Endothelial cell of umbilical vein (primary cell): ENCODE measurements around the gene USP33. TPM values are rescaled to one million over a fixed set of nuclear protein-coding genes. Genes with fewer than 3 reads are reported as not detected.

Source experiments
- BruUV-seq: library from RNA; stranded (reverse); fragments of 400-500 nt; replicated peaks from 2 replicates; lab custom pipeline; 2021; lab: Mats Ljungman, UMichigan
- CTCF ChIA-PET: fragments of 300-600, 350-600 bp; sonication (Branson Sonifier 250); formaldehyde crosslinking; loops from one replicate; lab custom pipeline; 2021; ENCODE audit warnings: antibody characterized with exemption, inconsistent platforms; lab: Charles Lee
- POLR2A ChIA-PET: fragments of 300-600, 350-600 bp; sonication (Branson Sonifier 250); formaldehyde crosslinking; loops from one replicate; lab custom pipeline; 2021; ENCODE audit warnings: antibody characterized with exemption, inconsistent platforms; lab: Charles Lee
- DNase-seq: peaks from one replicate; pipeline ENCODE4 v3.0.0-alpha.2; 2011; ENCODE audit warnings: low read depth, low spot score
- FAIRE-seq: peaks from 2 replicates; lab custom pipeline; 2011; peaks lifted over from hg19 to GRCh38; lab: Jason Lieb, UNC
- H2AFZ ChIP-seq: 2 replicates; pipeline ENCODE4 v1.6.0; 2012; ENCODE audit warnings: low read depth, low read length, control low read depth, inconsistent platforms
- H3K27ac ChIP-seq: 2 replicates; pipeline ENCODE4 v1.5.1; 2011; ENCODE audit warnings: low read depth, mild to moderate bottlenecking, control low read depth, low read length, moderate library complexity; ENCODE audit not compliant: insufficient read depth
- H3K27me3 ChIP-seq, 2 experiments: 2 replicates each; pipeline versions ENCODE4 v1.6.0 to v1.6.1; 2011; ENCODE audit warnings: low read length in 2 of 2, mixed read lengths in 1 of 2; ENCODE audit not compliant: control insufficient read depth in 2 of 2, insufficient read depth in 2 of 2
- H3K36me3 ChIP-seq, 2 experiments: 2 replicates in 1 of 2; 3 replicates in 1 of 2; pipeline ENCODE4 v1.5.1; 2011; ENCODE audit warnings: low read length in 2 of 2, mild to moderate bottlenecking in 1 of 2, moderate library complexity in 1 of 2; ENCODE audit not compliant: control insufficient read depth in 2 of 2, insufficient read depth in 2 of 2; ENCODE audit errors: extremely low read depth in 1 of 2
- H3K4me1 ChIP-seq: 3 replicates; pipeline ENCODE4 v1.5.1; 2011; ENCODE audit warnings: mild to moderate bottlenecking, low read length; ENCODE audit not compliant: control insufficient read depth, insufficient read depth; ENCODE audit errors: extremely low read depth
- H3K4me2 ChIP-seq: 2 replicates; pipeline ENCODE4 v1.6.1; 2011; ENCODE audit warnings: low read length, control low read depth, mixed read lengths; ENCODE audit not compliant: insufficient read depth
- H3K4me3 ChIP-seq, 3 experiments: fragments of 200-600 bp in 1 of 3; sonication (generic), shearing (Covaris generic) in 1 of 3; replicated peaks in 1 of 3; 2 replicates each; pipeline ENCODE4 v1.5.1; 2011 to 2016; ENCODE audit warnings: control low read depth in 3 of 3, low read length in 3 of 3, mild to moderate bottlenecking in 2 of 3, inconsistent platforms in 1 of 3, low read depth in 1 of 3, moderate library complexity in 1 of 3; ENCODE audit not compliant: insufficient read depth in 1 of 3
- H3K79me2 ChIP-seq: 2 replicates; pipeline ENCODE4 v1.6.0; 2012; ENCODE audit warnings: low read length, inconsistent platforms; ENCODE audit not compliant: control insufficient read depth, insufficient read depth
- H3K9ac ChIP-seq: replicated peaks from 2 replicates; pipeline ENCODE3; 2011; ENCODE audit warnings: low read length, control low read depth; ENCODE audit not compliant: insufficient read depth; ENCODE audit errors: extremely low read depth
- H3K9me1 ChIP-seq: replicated peaks from 3 replicates; pipeline ENCODE4 v1.6.0; 2011; ENCODE audit warnings: mild to moderate bottlenecking, low read length; ENCODE audit not compliant: control insufficient read depth, insufficient read depth; ENCODE audit errors: extremely low read depth
- H3K9me3 ChIP-seq: replicated peaks from 2 replicates; pipeline ENCODE4 v1.5.1; 2012; ENCODE audit warnings: low read length, inconsistent platforms; ENCODE audit not compliant: control insufficient read depth, insufficient read depth
- H4K20me1 ChIP-seq: replicated peaks from 2 replicates; pipeline ENCODE3; 2011; ENCODE audit warnings: mild to moderate bottlenecking, low read length; ENCODE audit not compliant: control insufficient read depth, insufficient read depth; ENCODE audit errors: extremely low read depth
- GATA2 ChIP-seq: IDR thresholded peaks from 2 replicates; pipeline ENCODE4 v1.7.0; 2011; ENCODE audit warnings: low read depth, mild to moderate bottlenecking, moderate library complexity, mixed read lengths, low read length; ENCODE audit not compliant: insufficient read length, insufficient read depth
- JUN ChIP-seq: IDR thresholded peaks from 2 replicates; pipeline ENCODE4 v1.6.1; 2011; ENCODE audit warnings: borderline replicate concordance, low read depth; ENCODE audit not compliant: insufficient read length, insufficient read depth
- MYC ChIP-seq: IDR thresholded peaks from one replicate; pipeline ENCODE4 v1.6.1; 2011; ENCODE audit warnings: mild to moderate bottlenecking, low read depth, low read length
- POLR2A ChIP-seq: IDR thresholded peaks from 2 replicates; pipeline ENCODE4 v1.6.1; 2012; ENCODE audit warnings: low read depth, mild to moderate bottlenecking, control low read depth, low read length
- POLR2AphosphoS5 ChIP-seq: IDR thresholded peaks from 2 replicates; pipeline ENCODE4 v1.6.1; 2012; ENCODE audit warnings: low read depth, mild to moderate bottlenecking, control low read depth, low read length, moderate library complexity; ENCODE audit not compliant: insufficient read depth
- dilution Hi-C: fragments of 300-500 bp; cut with MboI; formaldehyde crosslinking; loops from one replicate; pipeline ENCODE4 v1.15.0; 2019; ENCODE audit warnings: low sequenced_read_pairs; ENCODE audit not compliant: extremely low pct_ligation_motif_present
- intact Hi-C: fragments of 100-400 bp; cut with micrococcal nuclease; formaldehyde crosslinking; loops from one replicate; pipeline ENCODE4 v1.10.0; 2022
- polyA plus RNA-seq, 4 experiments: library from polyadenylated mRNA; depleted of rRNA in 3 of 4; stranded (reverse) in 3 of 4; unstranded in 1 of 4; fragments of >200 nt; gene quantifications; 2 replicates each; pipeline versions ENCODE4 v1.2.1 to v1.2.3, GENCODE V29; 2011 to 2012; ENCODE audit warnings: missing spikeins in 1 of 4
- total RNA-seq: library from RNA; stranded (reverse); gene quantifications from 2 replicates; pipeline ENCODE4 v1.2.3, GENCODE V29; 2021
- TF ChIP-seq, protein P1 (sequence below): IDR thresholded peaks from 2 replicates; pipeline ENCODE4 v1.6.1; 2011; ENCODE audit not compliant: insufficient read depth, insufficient read length
- TF ChIP-seq, protein P2 (sequence below), 2 donors: IDR thresholded peaks; 1 replicate in 1 of 2; 2 replicates in 1 of 2; pipeline ENCODE4 v1.5.1; 2011; ENCODE audit warnings: low read length in 2 of 2, mild to moderate bottlenecking in 2 of 2, moderate library complexity in 2 of 2, control low read depth in 1 of 2, inconsistent platforms in 1 of 2, low read depth in 1 of 2; ENCODE audit not compliant: insufficient read depth in 1 of 2; ENCODE audit errors: extremely low read depth in 1 of 2

Gene USP33
- total and polyA plus RNA-seq, 2 donors (not counting 3 experiments of a cell fraction or from before 2014, with no cell fraction given) = 22.5 to 46.4 TPM

DNA sequence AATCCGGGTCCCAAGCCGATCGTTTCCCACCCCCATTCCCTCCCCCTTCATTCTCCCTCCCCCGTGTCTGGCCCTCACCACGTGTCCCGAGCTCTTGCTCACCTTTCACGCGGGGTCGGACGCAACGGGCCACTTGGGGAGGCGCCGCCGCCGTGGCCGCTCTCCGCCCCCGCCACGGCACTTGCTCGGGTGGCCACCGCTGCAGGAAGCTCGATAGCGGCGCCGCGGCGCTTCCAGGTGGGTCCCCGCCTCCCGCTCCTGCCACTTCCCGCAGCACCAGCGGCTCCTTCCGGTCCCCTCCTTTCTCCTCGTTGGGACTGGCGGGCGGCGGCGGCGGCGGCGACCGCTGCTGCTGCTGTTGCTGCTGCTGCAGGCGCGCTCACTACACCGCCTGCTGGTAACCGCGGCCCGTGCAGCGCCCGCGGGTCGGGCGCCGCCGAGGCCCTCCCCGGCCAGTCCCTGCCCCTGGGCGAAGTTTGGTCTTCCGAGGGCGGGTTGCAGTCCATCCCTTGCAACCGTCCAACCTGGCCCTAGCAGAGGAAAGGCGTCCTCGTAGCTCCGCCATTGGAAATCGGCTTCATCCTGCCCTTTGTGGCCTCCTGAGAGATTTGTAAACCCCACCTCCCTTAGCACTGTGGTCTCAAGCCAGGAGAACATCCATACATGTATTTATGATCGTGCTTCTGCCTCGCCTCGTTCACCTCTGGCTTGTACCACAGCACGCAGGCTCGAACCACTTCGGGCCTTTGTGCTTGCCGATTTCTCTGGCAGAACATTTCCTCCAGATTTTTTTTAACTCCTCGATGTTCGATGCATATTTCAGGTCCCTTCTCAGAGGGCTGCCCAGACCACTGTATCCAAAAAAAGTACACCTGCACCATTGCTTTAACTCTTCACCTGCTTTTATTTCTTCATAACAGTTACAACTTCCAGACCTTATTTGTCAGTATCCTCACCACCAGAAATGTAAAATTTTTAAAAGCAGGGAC, 76.2 kb downstream of the USP33 start:
- Histone ChIP-seq H3K4me2 (peak overlapping the region; percentile 84), H2AFZ (peak overlapping the region; percentile 91), H3K9ac (peak overlapping the region; percentile 88), H3K79me2 (peaks cover 39% of the 10 kb centered on the region), H3K4me1 (peaks cover 23% of the 10 kb centered on the region), H3K9me3 (no peaks in the 10 kb centered on the region), H4K20me1 (peaks cover 3% of the 10 kb centered on the region), H3K4me3 (peak overlapping the region; percentile 42 to 73 (median 52)), H3K27ac (peak overlapping the region; percentile 69), H3K36me3 (no peaks in the 10 kb centered on the region), H3K27me3 (no peaks in the 10 kb centered on the region), H3K9me1 (no peaks in the 10 kb centered on the region)
- ChIA-PET POLR2A (interaction anchor here (0.6 to 1.4 kb wide), 5 partner anchors 10 to 599 kb away, joined by 3 to 8 read pairs (median 4); no protein-coding TSS in a partner anchor), CTCF (interaction anchor here (0.7 to 2.2 kb wide), 8 partner anchors 11 to 521 kb away, joined by 3 to 9 read pairs (median 5); no protein-coding TSS in a partner anchor)
- intact Hi-C loops (loop anchor here (1.0 to 10.0 kb wide), 13 partner anchors 45 to 535 kb away; partner anchors contain the start of genes AK5, NEXN, PIGK and USP33), dilution Hi-C loops (no loop called here)
- peak; percentile 67 for FAIRE-seq
- TSS peak; percentile 68 for BruUV-seq
- TF ChIP-seq JUN = no peak
- TF ChIP-seq MYC = no peak
- TF ChIP-seq, protein P1, sequence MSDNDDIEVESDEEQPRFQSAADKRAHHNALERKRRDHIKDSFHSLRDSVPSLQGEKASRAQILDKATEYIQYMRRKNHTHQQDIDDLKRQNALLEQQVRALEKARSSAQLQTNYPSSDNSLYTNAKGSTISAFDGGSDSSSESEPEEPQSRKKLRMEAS = no peak
- no peak for TF ChIP-seq POLR2A
- peak; percentile 7 for TF ChIP-seq GATA2
- TF ChIP-seq, protein P2, sequence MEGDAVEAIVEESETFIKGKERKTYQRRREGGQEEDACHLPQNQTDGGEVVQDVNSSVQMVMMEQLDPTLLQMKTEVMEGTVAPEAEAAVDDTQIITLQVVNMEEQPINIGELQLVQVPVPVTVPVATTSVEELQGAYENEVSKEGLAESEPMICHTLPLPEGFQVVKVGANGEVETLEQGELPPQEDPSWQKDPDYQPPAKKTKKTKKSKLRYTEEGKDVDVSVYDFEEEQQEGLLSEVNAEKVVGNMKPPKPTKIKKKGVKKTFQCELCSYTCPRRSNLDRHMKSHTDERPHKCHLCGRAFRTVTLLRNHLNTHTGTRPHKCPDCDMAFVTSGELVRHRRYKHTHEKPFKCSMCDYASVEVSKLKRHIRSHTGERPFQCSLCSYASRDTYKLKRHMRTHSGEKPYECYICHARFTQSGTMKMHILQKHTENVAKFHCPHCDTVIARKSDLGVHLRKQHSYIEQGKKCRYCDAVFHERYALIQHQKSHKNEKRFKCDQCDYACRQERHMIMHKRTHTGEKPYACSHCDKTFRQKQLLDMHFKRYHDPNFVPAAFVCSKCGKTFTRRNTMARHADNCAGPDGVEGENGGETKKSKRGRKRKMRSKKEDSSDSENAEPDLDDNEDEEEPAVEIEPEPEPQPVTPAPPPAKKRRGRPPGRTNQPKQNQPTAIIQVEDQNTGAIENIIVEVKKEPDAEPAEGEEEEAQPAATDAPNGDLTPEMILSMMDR (IDR thresholded peaks at IDR 0.05; ENCODE audit: extremely low read depth in 1 of 2, insufficient read depth in 1 of 2, low read depth in 1 of 2, low read length in 2 of 2) = peak; percentile 86 to 92
- peak; percentile 90 for TF ChIP-seq POLR2AphosphoS5
- DNase-seq = peak; percentile 92
